Endothelial cell of umbilical vein (primary cell): ENCODE measurements around the gene DACH2.

Experiments used
- CTCF ChIP-seq, 2 donors: IDR thresholded peaks; 1 replicate in 1 of 2; 2 replicates in 1 of 2; pipeline ENCODE4 v1.5.1; 2011; ENCODE audit warnings: low read length in 2 of 2, mild to moderate bottlenecking in 2 of 2, moderate library complexity in 2 of 2, control low read depth in 1 of 2, inconsistent platforms in 1 of 2, low read depth in 1 of 2; ENCODE audit not compliant: insufficient read depth in 1 of 2; ENCODE audit errors: extremely low read depth in 1 of 2
- POLR2AphosphoS5 ChIP-seq: IDR thresholded peaks from 2 replicates; pipeline ENCODE4 v1.6.1; 2012; ENCODE audit warnings: low read depth, mild to moderate bottlenecking, control low read depth, low read length, moderate library complexity; ENCODE audit not compliant: insufficient read depth

GRCh38 chrX:86263526-86263925 is 115.3 kb downstream of the DACH2 start:
- TF ChIP-seq CTCF (IDR thresholded peaks at IDR 0.05; ENCODE audit: extremely low read depth in 1 of 2, insufficient read depth in 1 of 2, low read depth in 1 of 2, low read length in 2 of 2) = no peak
- no peak for TF ChIP-seq POLR2AphosphoS5
